ENCODE data around the gene GLI2.
A peak's percentile ranks its signal among the peaks of the same experiment; 100 is the strongest.

Gene GLI2

DNA sequence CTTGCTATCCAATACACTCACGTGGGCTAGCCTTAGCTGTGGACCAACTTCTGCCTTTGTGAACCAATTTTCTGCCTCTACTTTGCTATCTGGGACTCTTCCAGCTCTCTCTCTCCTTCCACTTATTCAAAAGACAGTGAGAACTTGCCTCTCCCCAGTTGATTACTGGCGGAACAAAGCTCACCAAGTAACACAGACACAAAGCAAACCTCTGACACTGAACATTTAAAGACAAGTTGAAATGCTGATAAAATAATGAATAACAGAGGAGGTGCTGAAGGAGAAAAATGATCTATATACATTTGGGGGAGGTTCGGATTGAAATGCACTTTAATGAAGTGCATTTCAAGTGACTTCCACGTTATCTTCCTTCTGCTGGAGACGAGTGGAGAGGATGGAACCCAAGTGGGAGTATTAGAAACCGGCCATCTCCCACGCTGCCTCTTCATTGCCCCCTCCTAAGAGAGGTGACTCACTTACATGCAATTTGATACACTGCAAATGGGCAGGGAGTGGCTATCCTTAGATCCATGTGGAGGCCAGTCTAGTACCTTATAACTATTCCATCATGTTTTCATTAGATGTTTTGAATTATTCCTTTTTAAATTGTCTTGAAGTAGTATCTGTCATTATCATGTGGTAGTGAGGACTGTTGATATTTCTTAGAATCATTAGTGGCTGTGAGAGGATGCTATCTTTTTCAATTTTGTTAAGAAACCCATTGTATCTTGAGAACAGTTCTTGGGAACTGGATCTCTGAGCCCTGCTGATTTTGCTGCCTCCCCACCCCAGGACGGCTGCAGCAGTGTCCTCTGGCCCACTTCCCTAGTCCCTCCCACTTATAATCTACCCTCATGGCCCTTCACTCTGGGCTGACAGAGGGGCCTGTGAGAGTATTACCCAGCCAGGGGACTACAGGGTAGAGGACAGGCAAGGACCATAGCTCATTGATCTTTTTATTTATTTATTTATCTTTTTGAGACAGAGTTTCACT lies 6.0 kb upstream of the GLI2 start:
- no peak overlapping the region for H3K9ac ChIP-seq (ENCODE audit: low read length)
- no peak overlapping the region for H3K4me3 ChIP-seq (ENCODE audit: low read length)
- peaks cover 9% of the 10 kb centered on the region for H3K27me3 ChIP-seq (ENCODE audit: control insufficient read depth, insufficient read depth, low read length)
- H3K9me3 ChIP-seq (ENCODE audit: control insufficient read depth, low read depth, low read length), result peaks cover 6% of the 10 kb centered on the region
- H3K27ac ChIP-seq (ENCODE audit: low read length), result no peak overlapping the region
- peaks cover 8% of the 10 kb centered on the region for H3K4me1 ChIP-seq (ENCODE audit: control insufficient read depth, low read depth, low read length)
- H3K36me3 ChIP-seq (ENCODE audit: control insufficient read depth, low read depth, low read length), result peaks cover 4% of the 10 kb centered on the region

DNA sequence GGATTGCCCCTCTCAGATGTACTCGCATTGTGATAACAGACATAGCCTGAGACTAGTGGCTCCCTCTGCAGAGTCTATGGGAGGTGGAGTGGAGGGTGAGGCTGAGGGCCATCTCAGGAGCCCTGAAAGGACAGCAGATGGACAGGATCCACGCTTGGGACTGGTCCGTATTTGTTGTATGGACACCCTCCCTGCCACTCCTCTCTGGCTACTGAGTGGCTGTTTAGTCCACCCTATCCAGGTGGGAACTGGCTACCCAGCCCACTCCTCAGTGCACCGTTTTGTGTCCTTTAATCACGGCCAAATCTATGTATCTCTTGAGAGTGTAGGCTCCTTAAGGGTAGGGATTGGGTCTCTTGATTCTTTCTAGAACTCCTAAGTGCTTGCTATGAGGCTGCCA lies 4.5 kb upstream of the GLI2 start:
- H3K36me3 ChIP-seq (ENCODE audit: control insufficient read depth, low read depth, low read length), result peaks cover 4% of the 10 kb centered on the region

DNA sequence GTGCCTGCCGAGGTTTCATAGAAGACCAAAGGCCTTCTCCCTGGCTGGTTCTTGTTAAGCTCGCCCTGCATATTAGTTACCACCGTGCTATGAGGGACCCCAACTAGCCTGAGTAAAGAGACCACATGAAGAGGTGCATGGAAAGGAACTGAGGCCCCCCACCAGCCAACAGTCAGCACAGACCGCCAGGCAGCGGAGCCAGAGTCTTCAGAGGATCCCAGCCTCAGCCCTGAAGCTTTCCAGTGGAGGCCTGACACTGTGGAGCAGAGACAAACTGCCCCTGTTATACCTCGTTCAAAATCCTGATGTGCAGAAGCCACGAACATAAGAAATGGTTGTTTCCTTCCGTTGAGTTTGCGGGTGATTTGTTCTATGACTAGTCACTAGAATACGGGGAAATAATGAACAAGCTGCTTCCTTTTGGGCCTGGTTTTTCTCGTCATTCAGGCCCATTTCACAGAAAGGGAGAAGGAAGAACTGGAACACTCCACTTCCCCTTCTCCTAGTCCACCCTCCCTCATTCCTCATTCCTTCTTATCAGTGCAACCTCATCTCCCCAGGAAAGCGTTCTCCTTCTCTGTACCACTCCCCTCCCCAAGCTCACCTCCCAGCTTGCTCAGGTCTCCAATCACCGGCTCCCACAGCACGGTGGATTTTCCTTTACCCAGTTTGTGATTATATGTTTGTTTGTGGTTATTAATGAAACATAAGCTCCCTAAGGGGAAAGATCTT lies 3.0 kb upstream of the GLI2 start:
- Histone ChIP-seq H3K27ac (ENCODE audit: low read length) (no peak overlapping the region), H3K27me3 (ENCODE audit: control insufficient read depth, insufficient read depth, low read length) (peaks cover 12% of the 10 kb centered on the region), H3K4me1 (ENCODE audit: control insufficient read depth, low read depth, low read length) (peaks cover 12% of the 10 kb centered on the region), H3K36me3 (ENCODE audit: control insufficient read depth, low read depth, low read length) (peaks cover 4% of the 10 kb centered on the region), H3K9ac (ENCODE audit: low read length) (no peak overlapping the region), H3K4me3 (ENCODE audit: low read length) (no peak overlapping the region), H3K9me3 (ENCODE audit: control insufficient read depth, low read depth, low read length) (no peaks in the 10 kb centered on the region)

More for the DNA sequence above, 4.5 kb upstream of the GLI2 start:
- Histone ChIP-seq H3K27me3 (ENCODE audit: control insufficient read depth, insufficient read depth, low read length) (peaks cover 12% of the 10 kb centered on the region), H3K9me3 (ENCODE audit: control insufficient read depth, low read depth, low read length) (peaks cover 5% of the 10 kb centered on the region), H3K4me3 (ENCODE audit: low read length) (no peak overlapping the region), H3K9ac (ENCODE audit: low read length) (no peak overlapping the region), H3K27ac (ENCODE audit: low read length) (no peak overlapping the region), H3K4me1 (ENCODE audit: control insufficient read depth, low read depth, low read length) (peaks cover 12% of the 10 kb centered on the region)

DNA sequence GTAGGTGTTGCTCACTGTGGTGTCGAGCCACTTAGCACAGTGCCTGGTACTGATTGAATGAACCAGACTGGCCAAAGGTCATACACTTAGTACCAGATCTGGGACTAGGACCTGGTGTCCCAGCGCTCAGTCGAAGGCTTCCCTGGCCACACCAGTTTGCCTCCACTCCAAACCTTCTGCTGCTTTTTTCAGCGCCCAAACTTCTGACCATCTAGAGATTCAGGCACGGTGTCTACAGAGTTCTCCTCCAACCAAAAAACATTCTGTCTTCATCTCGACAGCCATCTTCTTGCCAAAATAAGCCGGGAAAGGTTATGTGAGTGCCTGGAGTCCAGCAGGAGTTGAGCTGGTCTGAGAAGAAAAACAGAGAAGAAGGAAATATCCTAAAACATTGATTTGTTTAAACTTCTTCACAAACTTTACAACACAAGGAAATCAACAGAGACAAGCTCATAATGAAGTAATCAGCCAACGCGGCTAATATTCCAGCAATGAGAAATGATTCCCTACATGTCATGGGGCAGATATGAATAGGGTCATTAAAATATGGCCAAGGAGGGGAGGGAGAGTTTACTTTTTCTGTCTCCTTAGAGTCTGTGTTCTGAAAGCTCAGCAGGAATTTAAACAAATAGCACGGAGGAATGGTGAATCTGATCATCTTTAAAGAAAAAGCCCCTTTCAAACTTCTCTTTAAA lies 2.3 kb upstream of the GLI2 start:
- Histone ChIP-seq H3K4me1 (ENCODE audit: control insufficient read depth, low read depth, low read length) (peaks cover 18% of the 10 kb centered on the region), H3K36me3 (ENCODE audit: control insufficient read depth, low read depth, low read length) (peaks cover 4% of the 10 kb centered on the region), H3K27me3 (ENCODE audit: control insufficient read depth, insufficient read depth, low read length) (peaks cover 12% of the 10 kb centered on the region), H3K27ac (ENCODE audit: low read length) (no peak overlapping the region), H3K9me3 (ENCODE audit: control insufficient read depth, low read depth, low read length) (no peaks in the 10 kb centered on the region), H3K4me3 (ENCODE audit: low read length) (no peak overlapping the region), H3K9ac (ENCODE audit: low read length) (no peak overlapping the region)

DNA sequence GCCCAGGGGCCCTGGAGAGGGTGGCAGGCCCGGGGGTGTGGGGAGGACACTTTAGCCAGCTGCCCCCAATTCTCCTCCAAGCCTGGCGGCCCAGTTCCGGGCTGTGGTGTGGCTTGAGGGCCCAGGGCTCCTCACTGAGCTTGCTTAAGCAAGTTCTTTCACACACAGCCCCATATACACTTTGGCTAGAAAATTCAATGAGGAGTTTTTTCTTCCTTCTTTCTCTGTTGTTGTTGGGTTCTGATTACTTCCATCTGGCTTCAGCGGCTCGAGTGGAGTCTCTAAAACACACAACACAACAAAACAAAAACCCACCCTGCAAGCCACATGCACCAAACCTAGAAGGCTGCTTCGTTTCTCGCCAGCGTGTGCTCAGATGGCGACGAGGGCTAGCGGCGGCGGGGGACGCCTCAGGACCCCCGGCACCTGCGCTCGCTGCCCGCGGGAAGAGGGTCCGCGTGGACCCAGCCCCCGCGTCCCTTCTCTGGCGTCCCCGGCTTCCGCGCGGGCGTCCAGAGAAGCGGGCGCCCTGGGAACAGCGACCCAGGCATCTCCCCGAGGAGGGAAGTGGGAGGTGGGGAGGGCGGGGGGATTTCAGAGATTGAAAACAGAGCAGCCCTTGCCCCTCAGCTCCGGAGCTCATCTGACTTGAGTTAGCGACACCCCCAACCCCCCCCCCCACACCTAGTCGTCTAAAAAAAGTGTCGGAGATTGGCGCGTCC lies 577 bp upstream of the GLI2 start:
- peak overlapping the region; percentile 87 for H3K9ac ChIP-seq (ENCODE audit: low read length)

DNA sequence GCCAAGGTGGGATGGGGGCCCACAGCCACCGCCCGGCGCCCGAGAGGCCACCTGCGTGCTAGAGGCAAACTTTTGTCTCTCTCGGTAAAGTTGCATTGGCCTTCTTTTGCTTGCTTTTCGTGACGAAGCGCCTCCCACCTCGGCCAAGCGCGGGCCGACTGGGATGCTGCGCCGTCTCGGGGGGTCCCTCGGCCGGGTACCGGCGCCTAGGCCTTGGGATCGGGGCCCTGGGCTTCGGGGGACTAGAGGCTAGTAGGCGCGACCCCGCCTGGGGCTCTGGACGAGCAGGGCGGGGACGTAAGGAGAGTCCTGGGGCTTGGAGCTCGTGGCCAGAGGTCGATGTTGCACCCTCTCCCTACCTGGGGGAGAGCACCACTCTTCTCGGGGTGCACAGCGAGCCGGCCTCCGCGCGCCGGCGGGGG lies 545 bp downstream of the GLI2 start:
- Histone ChIP-seq H3K4me3 (ENCODE audit: low read length) (peak overlapping the region; percentile 93), H3K27me3 (ENCODE audit: control insufficient read depth, insufficient read depth, low read length) (peaks cover 12% of the 10 kb centered on the region), H3K4me1 (ENCODE audit: control insufficient read depth, low read depth, low read length) (peaks cover 39% of the 10 kb centered on the region), H3K9ac (ENCODE audit: low read length) (peak overlapping the region; percentile 87), H3K36me3 (ENCODE audit: control insufficient read depth, low read depth, low read length) (peaks cover 4% of the 10 kb centered on the region), H3K9me3 (ENCODE audit: control insufficient read depth, low read depth, low read length) (no peaks in the 10 kb centered on the region), H3K27ac (ENCODE audit: low read length) (no peak overlapping the region)

More for the DNA sequence above, 577 bp upstream of the GLI2 start:
- Histone ChIP-seq H3K4me3 (ENCODE audit: low read length) (peak overlapping the region; percentile 93), H3K4me1 (ENCODE audit: control insufficient read depth, low read depth, low read length) (peaks cover 28% of the 10 kb centered on the region), H3K36me3 (ENCODE audit: control insufficient read depth, low read depth, low read length) (peaks cover 4% of the 10 kb centered on the region), H3K9me3 (ENCODE audit: control insufficient read depth, low read depth, low read length) (no peaks in the 10 kb centered on the region), H3K27ac (ENCODE audit: low read length) (no peak overlapping the region), H3K27me3 (ENCODE audit: control insufficient read depth, insufficient read depth, low read length) (peaks cover 12% of the 10 kb centered on the region)

DNA sequence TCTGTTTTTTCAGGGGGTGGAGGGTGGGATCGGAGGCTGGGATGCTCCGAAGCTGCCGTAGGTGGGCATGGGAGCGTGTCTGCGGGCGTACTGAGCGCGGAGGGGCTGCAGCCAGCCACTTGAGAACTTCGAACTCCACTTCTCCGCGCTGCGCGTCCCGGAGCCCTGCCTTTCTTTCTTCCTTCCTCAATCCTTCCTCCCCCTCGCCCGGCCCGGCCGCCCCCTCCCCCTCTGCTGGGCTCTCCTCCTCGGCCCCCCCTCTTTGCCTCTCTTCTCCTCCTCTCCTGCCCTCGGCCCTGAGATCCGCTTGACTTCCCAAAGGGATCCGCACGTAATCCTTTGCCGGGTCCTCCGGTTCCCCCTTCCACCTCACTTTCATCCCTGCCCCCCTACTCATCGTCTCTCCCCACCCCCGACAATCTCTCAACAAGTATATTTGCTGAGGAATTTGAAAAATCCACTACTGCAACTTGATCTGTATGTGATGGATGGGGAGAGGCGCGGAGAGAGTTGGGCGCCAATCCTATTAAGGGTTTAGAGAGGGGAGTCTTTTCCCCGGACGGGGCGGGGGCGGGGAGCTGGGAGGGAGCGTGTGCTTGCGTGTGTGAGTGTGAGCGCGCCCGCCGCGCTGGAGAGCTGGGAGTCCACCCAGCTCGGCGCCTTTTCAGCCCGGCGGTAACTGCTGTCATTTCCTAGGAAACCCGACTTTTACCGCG lies 1.1 kb downstream of the GLI2 start:
- Histone ChIP-seq H3K9ac (ENCODE audit: low read length) (peak overlapping the region; percentile 87), H3K9me3 (ENCODE audit: control insufficient read depth, low read depth, low read length) (no peaks in the 10 kb centered on the region), H3K27me3 (ENCODE audit: control insufficient read depth, insufficient read depth, low read length) (peaks cover 12% of the 10 kb centered on the region), H3K4me1 (ENCODE audit: control insufficient read depth, low read depth, low read length) (peaks cover 41% of the 10 kb centered on the region), H3K36me3 (ENCODE audit: control insufficient read depth, low read depth, low read length) (peaks cover 4% of the 10 kb centered on the region), H3K27ac (ENCODE audit: low read length) (no peak overlapping the region), H3K4me3 (ENCODE audit: low read length) (peak overlapping the region; percentile 93)

DNA sequence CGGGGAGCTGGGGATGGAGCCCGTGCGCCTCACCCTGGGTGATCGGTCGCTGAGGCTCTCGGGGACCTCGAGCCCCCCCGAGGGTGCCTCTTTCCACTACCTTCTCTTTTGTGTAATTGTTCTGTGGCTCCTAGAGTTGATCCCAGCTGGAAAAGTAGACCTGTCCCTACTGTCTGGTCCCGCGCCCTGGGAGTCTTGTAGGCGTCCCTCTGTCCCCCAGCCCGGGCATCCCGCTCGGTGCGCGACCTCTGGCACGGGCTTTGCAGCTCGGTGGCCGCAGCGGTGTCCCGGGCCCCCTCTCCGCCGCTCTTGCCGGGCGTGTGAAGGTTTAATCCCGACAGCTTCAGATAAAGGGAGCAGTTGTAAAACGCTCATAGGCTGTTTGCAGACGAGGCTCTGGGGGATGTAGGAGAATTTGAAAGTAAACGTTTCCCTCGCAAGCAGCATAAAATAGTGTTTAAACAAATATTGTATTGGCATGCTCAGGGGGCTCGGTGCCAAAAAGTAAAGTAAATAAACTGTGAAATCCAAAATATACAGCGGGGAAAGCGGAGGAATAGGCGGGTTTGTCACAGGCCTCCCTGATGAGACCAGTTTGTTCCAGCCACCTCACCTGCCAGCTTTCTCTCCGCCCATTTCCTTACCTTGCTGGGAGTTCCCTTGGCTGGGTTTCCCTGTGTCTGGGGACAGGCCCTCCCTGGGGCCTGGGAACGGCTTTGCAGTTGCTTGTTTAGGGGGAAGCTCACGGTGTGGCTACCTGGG lies 1.9 kb downstream of the GLI2 start:
- H3K4me3 ChIP-seq (ENCODE audit: low read length), result peak overlapping the region; percentile 93
- peaks cover 12% of the 10 kb centered on the region for H3K27me3 ChIP-seq (ENCODE audit: control insufficient read depth, insufficient read depth, low read length)
- peaks cover 45% of the 10 kb centered on the region for H3K4me1 ChIP-seq (ENCODE audit: control insufficient read depth, low read depth, low read length)
- no peaks in the 10 kb centered on the region for H3K9me3 ChIP-seq (ENCODE audit: control insufficient read depth, low read depth, low read length)
- H3K36me3 ChIP-seq (ENCODE audit: control insufficient read depth, low read depth, low read length), result peaks cover 4% of the 10 kb centered on the region
- H3K9ac ChIP-seq (ENCODE audit: low read length), result peak overlapping the region; percentile 87
- peak overlapping the region; percentile 3 for H3K27ac ChIP-seq (ENCODE audit: low read length)

DNA sequence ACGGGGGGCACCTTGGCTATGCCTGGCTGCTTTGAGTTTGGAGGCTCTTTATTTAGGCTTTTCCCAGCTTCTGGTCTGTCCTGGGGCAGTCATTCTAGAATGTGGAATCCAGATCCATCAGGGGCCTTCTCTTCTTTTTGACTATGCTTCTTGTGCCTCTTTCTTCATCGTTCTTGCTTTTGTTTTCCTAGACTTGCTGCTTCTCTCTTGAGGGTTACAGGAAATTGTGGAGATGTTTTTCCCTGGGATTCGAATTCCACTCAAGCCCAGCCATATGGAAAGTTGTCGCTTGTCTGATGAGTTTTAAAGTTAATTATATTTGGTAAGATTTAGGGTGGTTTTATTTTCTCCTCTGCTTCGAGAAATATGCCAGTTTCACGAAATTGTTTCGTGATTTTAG lies 2.4 kb downstream of the GLI2 start:
- Histone ChIP-seq H3K27ac (ENCODE audit: low read length) (peak overlapping the region; percentile 49), H3K9ac (ENCODE audit: low read length) (peak overlapping the region; percentile 87), H3K36me3 (ENCODE audit: control insufficient read depth, low read depth, low read length) (no peaks in the 10 kb centered on the region), H3K9me3 (ENCODE audit: control insufficient read depth, low read depth, low read length) (no peaks in the 10 kb centered on the region), H3K4me1 (ENCODE audit: control insufficient read depth, low read depth, low read length) (peaks cover 51% of the 10 kb centered on the region), H3K4me3 (ENCODE audit: low read length) (peak overlapping the region; percentile 93), H3K27me3 (ENCODE audit: control insufficient read depth, insufficient read depth, low read length) (peaks cover 12% of the 10 kb centered on the region)

Measured in iPS-18a (cell line).